Endothelial cell of umbilical vein (primary cell): ENCODE results near the gene RAB12. TPM values are rescaled to one million over a fixed set of nuclear protein-coding genes. Genes with fewer than 3 reads are reported as not detected.
A peak's percentile ranks its signal among the peaks of the same experiment; 100 is the strongest.

ENCODE experiments used
- BruUV-seq: library from RNA; stranded (reverse); fragments of 400-500 nt; replicated peaks from 2 replicates; lab custom pipeline; 2021; lab: Mats Ljungman, UMichigan
- CTCF ChIA-PET: fragments of 300-600, 350-600 bp; sonication (Branson Sonifier 250); formaldehyde crosslinking; loops from one replicate; lab custom pipeline; 2021; ENCODE audit warnings: antibody characterized with exemption, inconsistent platforms; lab: Charles Lee
- POLR2A ChIA-PET: fragments of 300-600, 350-600 bp; sonication (Branson Sonifier 250); formaldehyde crosslinking; loops from one replicate; lab custom pipeline; 2021; ENCODE audit warnings: antibody characterized with exemption, inconsistent platforms; lab: Charles Lee
- DNase-seq: peaks from one replicate; pipeline ENCODE4 v3.0.0-alpha.2; 2011; ENCODE audit warnings: low read depth, low spot score
- FAIRE-seq: peaks from 2 replicates; lab custom pipeline; 2011; peaks lifted over from hg19 to GRCh38; lab: Jason Lieb, UNC
- H2AFZ ChIP-seq: 2 replicates; pipeline ENCODE4 v1.6.0; 2012; ENCODE audit warnings: low read depth, low read length, control low read depth, inconsistent platforms
- H3K27ac ChIP-seq: 2 replicates; pipeline ENCODE4 v1.5.1; 2011; ENCODE audit warnings: low read depth, mild to moderate bottlenecking, control low read depth, low read length, moderate library complexity; ENCODE audit not compliant: insufficient read depth
- H3K27me3 ChIP-seq, 2 experiments: 2 replicates each; pipeline versions ENCODE4 v1.6.0 to v1.6.1; 2011; ENCODE audit warnings: low read length in 2 of 2, mixed read lengths in 1 of 2; ENCODE audit not compliant: control insufficient read depth in 2 of 2, insufficient read depth in 2 of 2
- H3K36me3 ChIP-seq, 2 experiments: 2 replicates in 1 of 2; 3 replicates in 1 of 2; pipeline ENCODE4 v1.5.1; 2011; ENCODE audit warnings: low read length in 2 of 2, mild to moderate bottlenecking in 1 of 2, moderate library complexity in 1 of 2; ENCODE audit not compliant: control insufficient read depth in 2 of 2, insufficient read depth in 2 of 2; ENCODE audit errors: extremely low read depth in 1 of 2
- H3K4me1 ChIP-seq: 3 replicates; pipeline ENCODE4 v1.5.1; 2011; ENCODE audit warnings: mild to moderate bottlenecking, low read length; ENCODE audit not compliant: control insufficient read depth, insufficient read depth; ENCODE audit errors: extremely low read depth
- H3K4me2 ChIP-seq: 2 replicates; pipeline ENCODE4 v1.6.1; 2011; ENCODE audit warnings: low read length, control low read depth, mixed read lengths; ENCODE audit not compliant: insufficient read depth
- H3K4me3 ChIP-seq, 3 experiments: fragments of 200-600 bp in 1 of 3; sonication (generic), shearing (Covaris generic) in 1 of 3; replicated peaks in 1 of 3; 2 replicates each; pipeline ENCODE4 v1.5.1; 2011 to 2016; ENCODE audit warnings: control low read depth in 3 of 3, low read length in 3 of 3, mild to moderate bottlenecking in 2 of 3, inconsistent platforms in 1 of 3, low read depth in 1 of 3, moderate library complexity in 1 of 3; ENCODE audit not compliant: insufficient read depth in 1 of 3
- H3K79me2 ChIP-seq: 2 replicates; pipeline ENCODE4 v1.6.0; 2012; ENCODE audit warnings: low read length, inconsistent platforms; ENCODE audit not compliant: control insufficient read depth, insufficient read depth
- H3K9ac ChIP-seq: replicated peaks from 2 replicates; pipeline ENCODE3; 2011; ENCODE audit warnings: low read length, control low read depth; ENCODE audit not compliant: insufficient read depth; ENCODE audit errors: extremely low read depth
- H3K9me1 ChIP-seq: replicated peaks from 3 replicates; pipeline ENCODE4 v1.6.0; 2011; ENCODE audit warnings: mild to moderate bottlenecking, low read length; ENCODE audit not compliant: control insufficient read depth, insufficient read depth; ENCODE audit errors: extremely low read depth
- H3K9me3 ChIP-seq: replicated peaks from 2 replicates; pipeline ENCODE4 v1.5.1; 2012; ENCODE audit warnings: low read length, inconsistent platforms; ENCODE audit not compliant: control insufficient read depth, insufficient read depth
- H4K20me1 ChIP-seq: replicated peaks from 2 replicates; pipeline ENCODE3; 2011; ENCODE audit warnings: mild to moderate bottlenecking, low read length; ENCODE audit not compliant: control insufficient read depth, insufficient read depth; ENCODE audit errors: extremely low read depth
- EZH2 ChIP-seq: IDR thresholded peaks from 2 replicates; pipeline ENCODE4 v1.6.1; 2012; ENCODE audit warnings: borderline replicate concordance, low read depth, mild to moderate bottlenecking, moderate library complexity, low read length, inconsistent platforms; ENCODE audit not compliant: severe bottlenecking
- FOS ChIP-seq: IDR thresholded peaks from 2 replicates; pipeline ENCODE4 v1.6.1; 2011; ENCODE audit warnings: mild to moderate bottlenecking, low read length, moderate library complexity, borderline replicate concordance; ENCODE audit not compliant: insufficient read depth
- GATA2 ChIP-seq: IDR thresholded peaks from 2 replicates; pipeline ENCODE4 v1.7.0; 2011; ENCODE audit warnings: low read depth, mild to moderate bottlenecking, moderate library complexity, mixed read lengths, low read length; ENCODE audit not compliant: insufficient read length, insufficient read depth
- JUN ChIP-seq: IDR thresholded peaks from 2 replicates; pipeline ENCODE4 v1.6.1; 2011; ENCODE audit warnings: borderline replicate concordance, low read depth; ENCODE audit not compliant: insufficient read length, insufficient read depth
- MYC ChIP-seq: IDR thresholded peaks from one replicate; pipeline ENCODE4 v1.6.1; 2011; ENCODE audit warnings: mild to moderate bottlenecking, low read depth, low read length
- POLR2A ChIP-seq: IDR thresholded peaks from 2 replicates; pipeline ENCODE4 v1.6.1; 2012; ENCODE audit warnings: low read depth, mild to moderate bottlenecking, control low read depth, low read length
- POLR2AphosphoS5 ChIP-seq: IDR thresholded peaks from 2 replicates; pipeline ENCODE4 v1.6.1; 2012; ENCODE audit warnings: low read depth, mild to moderate bottlenecking, control low read depth, low read length, moderate library complexity; ENCODE audit not compliant: insufficient read depth
- dilution Hi-C: fragments of 300-500 bp; cut with MboI; formaldehyde crosslinking; loops from one replicate; pipeline ENCODE4 v1.15.0; 2019; ENCODE audit warnings: low sequenced_read_pairs; ENCODE audit not compliant: extremely low pct_ligation_motif_present
- intact Hi-C: fragments of 100-400 bp; cut with micrococcal nuclease; formaldehyde crosslinking; loops from one replicate; pipeline ENCODE4 v1.10.0; 2022
- polyA plus RNA-seq, 4 experiments: library from polyadenylated mRNA; depleted of rRNA in 3 of 4; stranded (reverse) in 3 of 4; unstranded in 1 of 4; fragments of >200 nt; gene quantifications; 2 replicates each; pipeline versions ENCODE4 v1.2.1 to v1.2.3, GENCODE V29; 2011 to 2012; ENCODE audit warnings: missing spikeins in 1 of 4
- total RNA-seq: library from RNA; stranded (reverse); gene quantifications from 2 replicates; pipeline ENCODE4 v1.2.3, GENCODE V29; 2021
- TF ChIP-seq, protein P1 (sequence below), 2 donors: IDR thresholded peaks; 1 replicate in 1 of 2; 2 replicates in 1 of 2; pipeline ENCODE4 v1.5.1; 2011; ENCODE audit warnings: low read length in 2 of 2, mild to moderate bottlenecking in 2 of 2, moderate library complexity in 2 of 2, control low read depth in 1 of 2, inconsistent platforms in 1 of 2, low read depth in 1 of 2; ENCODE audit not compliant: insufficient read depth in 1 of 2; ENCODE audit errors: extremely low read depth in 1 of 2
- TF ChIP-seq, protein P2 (sequence below): IDR thresholded peaks from 2 replicates; pipeline ENCODE4 v1.6.1; 2011; ENCODE audit not compliant: insufficient read depth, insufficient read length

RAB12 gene
- total and polyA plus RNA-seq, 2 donors (not counting 3 experiments of a cell fraction or from before 2014, with no cell fraction given) = 11.5 to 42.0 TPM

- FAIRE-seq = no peak
- H3K9me1 ChIP-seq = no peaks in the 10 kb centered on the region
- no peak for TF ChIP-seq MYC
- no peak for TF ChIP-seq GATA2
- no peak for TF ChIP-seq EZH2
- TF ChIP-seq FOS = no peak
- TF ChIP-seq JUN = no peak
- no peak for TF ChIP-seq POLR2A
- TF ChIP-seq, protein P1, sequence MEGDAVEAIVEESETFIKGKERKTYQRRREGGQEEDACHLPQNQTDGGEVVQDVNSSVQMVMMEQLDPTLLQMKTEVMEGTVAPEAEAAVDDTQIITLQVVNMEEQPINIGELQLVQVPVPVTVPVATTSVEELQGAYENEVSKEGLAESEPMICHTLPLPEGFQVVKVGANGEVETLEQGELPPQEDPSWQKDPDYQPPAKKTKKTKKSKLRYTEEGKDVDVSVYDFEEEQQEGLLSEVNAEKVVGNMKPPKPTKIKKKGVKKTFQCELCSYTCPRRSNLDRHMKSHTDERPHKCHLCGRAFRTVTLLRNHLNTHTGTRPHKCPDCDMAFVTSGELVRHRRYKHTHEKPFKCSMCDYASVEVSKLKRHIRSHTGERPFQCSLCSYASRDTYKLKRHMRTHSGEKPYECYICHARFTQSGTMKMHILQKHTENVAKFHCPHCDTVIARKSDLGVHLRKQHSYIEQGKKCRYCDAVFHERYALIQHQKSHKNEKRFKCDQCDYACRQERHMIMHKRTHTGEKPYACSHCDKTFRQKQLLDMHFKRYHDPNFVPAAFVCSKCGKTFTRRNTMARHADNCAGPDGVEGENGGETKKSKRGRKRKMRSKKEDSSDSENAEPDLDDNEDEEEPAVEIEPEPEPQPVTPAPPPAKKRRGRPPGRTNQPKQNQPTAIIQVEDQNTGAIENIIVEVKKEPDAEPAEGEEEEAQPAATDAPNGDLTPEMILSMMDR (IDR thresholded peaks at IDR 0.05; ENCODE audit: extremely low read depth in 1 of 2, insufficient read depth in 1 of 2, low read depth in 1 of 2, low read length in 2 of 2) = no peak
- TF ChIP-seq POLR2AphosphoS5 = no peak
- TF ChIP-seq, protein P2, sequence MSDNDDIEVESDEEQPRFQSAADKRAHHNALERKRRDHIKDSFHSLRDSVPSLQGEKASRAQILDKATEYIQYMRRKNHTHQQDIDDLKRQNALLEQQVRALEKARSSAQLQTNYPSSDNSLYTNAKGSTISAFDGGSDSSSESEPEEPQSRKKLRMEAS = no peak
- peak overlapping the region; percentile 39 for H3K27ac ChIP-seq
- intact Hi-C loops = loop anchor here (2.0 to 5.0 kb wide), 2 partner anchors 25 to 933 kb away; no protein-coding TSS in a partner anchor
- no TSS peak for BruUV-seq
- peaks cover 16% of the 10 kb centered on the region for H3K4me1 ChIP-seq
- H3K9ac ChIP-seq = peak overlapping the region; percentile 83
- POLR2A ChIA-PET = no interaction called here
- H4K20me1 ChIP-seq = peaks cover 9% of the 10 kb centered on the region
- CTCF ChIA-PET = interaction anchor here (0.6 to 1.5 kb wide), 21 partner anchors 10 to 1916 kb away, joined by 3 to 19 read pairs (median 3); partner anchors contain the start of gene NAPG
- H2AFZ ChIP-seq = peak overlapping the region; percentile 26
- H3K27me3 ChIP-seq = peaks cover 0 to 2% of the 10 kb centered on the region in 2 experiments
- dilution Hi-C loops = no loop called here
- peaks cover 0 to 3% of the 10 kb centered on the region in 2 experiments for H3K36me3 ChIP-seq
- peaks cover 51% of the 10 kb centered on the region for H3K79me2 ChIP-seq
- no peak for DNase-seq
- peak overlapping the region; percentile 63 to 98 (median 78) for H3K4me3 ChIP-seq
- peak overlapping the region; percentile 84 for H3K4me2 ChIP-seq
- no peaks in the 10 kb centered on the region for H3K9me3 ChIP-seq
Observed at GRCh38 chr18:8609659-8610458, 622 bp downstream of the RAB12 start.
